Fibroblast of skin of right biceps (primary cell): Measurements from ENCODE around the gene CNPY3.
A peak's percentile ranks its signal among the peaks of the same experiment; 100 is the strongest.

ENCODE experiments used
- DNase-seq: peaks from one replicate; pipeline ENCODE4 v3.0.0-alpha.2; 2013

CNPY3 gene

GRCh38 chr6:42961020-42961470 is 31.8 kb downstream of the CNPY3 start:
- DNase-seq = no peak

GRCh38 chr6:42962096-42962495 is 32.8 kb downstream of the CNPY3 start:
- DNase-seq = no peak

GRCh38 chr6:42962502-42963178 is 33.4 kb downstream of the CNPY3 start:
- DNase-seq = no peak

- no peak for DNase-seq
Observed at GRCh38 chr6:42963179-42963854, 34.0 kb downstream of the CNPY3 start.

GRCh38 chr6:42963855-42964605 is 34.8 kb downstream of the CNPY3 start:
- peak; percentile 54 for DNase-seq

GRCh38 chr6:42966571-42966970 is 37.3 kb downstream of the CNPY3 start:
- no peak for DNase-seq

- DNase-seq = no peak
Observed at GRCh38 chr6:42967228-42967627, 37.9 kb downstream of the CNPY3 start.

GRCh38 chr6:42968126-42968701 is 38.9 kb downstream of the CNPY3 start:
- no peak for DNase-seq

GRCh38 chr6:42968783-42969182 is 39.5 kb downstream of the CNPY3 start:
- no peak for DNase-seq

- no peak for DNase-seq
Observed at GRCh38 chr6:42969431-42969830, 40.2 kb downstream of the CNPY3 start.

- DNase-seq = no peak
Observed at GRCh38 chr6:42969934-42970333, 40.7 kb downstream of the CNPY3 start.

GRCh38 chr6:42970871-42971612 is 41.8 kb downstream of the CNPY3 start:
- DNase-seq = peak; percentile 55

GRCh38 chr6:42971746-42972327 is 42.6 kb downstream of the CNPY3 start:
- DNase-seq = no peak

- DNase-seq = no peak
Observed at GRCh38 chr6:42973926-42974325, 44.6 kb downstream of the CNPY3 start.

GRCh38 chr6:42974919-42975505 is 45.7 kb downstream of the CNPY3 start:
- no peak for DNase-seq

- no peak for DNase-seq
Observed at GRCh38 chr6:42978487-42978838, 49.2 kb downstream of the CNPY3 start.

- DNase-seq = peak; percentile 89
Observed at GRCh38 chr6:42978839-42979522, 49.7 kb downstream of the CNPY3 start, which contains the start of gene PEX6. Gene PEX6, minus strand, starts transcription at chr6:42979181. Its CDS starts 31 bp downstream, at chr6:42979150.

GRCh38 chr6:42979523-42980177 is 50.4 kb downstream of the CNPY3 start:
- peak; percentile 37 for DNase-seq

- DNase-seq = no peak
Observed at GRCh38 chr6:42981836-42982235, 52.6 kb downstream of the CNPY3 start.
